Measurements from ENCODE around the gene FXYD3.
A peak's percentile ranks its signal among the peaks of the same experiment; 100 is the strongest.

Gene FXYD3

DNA sequence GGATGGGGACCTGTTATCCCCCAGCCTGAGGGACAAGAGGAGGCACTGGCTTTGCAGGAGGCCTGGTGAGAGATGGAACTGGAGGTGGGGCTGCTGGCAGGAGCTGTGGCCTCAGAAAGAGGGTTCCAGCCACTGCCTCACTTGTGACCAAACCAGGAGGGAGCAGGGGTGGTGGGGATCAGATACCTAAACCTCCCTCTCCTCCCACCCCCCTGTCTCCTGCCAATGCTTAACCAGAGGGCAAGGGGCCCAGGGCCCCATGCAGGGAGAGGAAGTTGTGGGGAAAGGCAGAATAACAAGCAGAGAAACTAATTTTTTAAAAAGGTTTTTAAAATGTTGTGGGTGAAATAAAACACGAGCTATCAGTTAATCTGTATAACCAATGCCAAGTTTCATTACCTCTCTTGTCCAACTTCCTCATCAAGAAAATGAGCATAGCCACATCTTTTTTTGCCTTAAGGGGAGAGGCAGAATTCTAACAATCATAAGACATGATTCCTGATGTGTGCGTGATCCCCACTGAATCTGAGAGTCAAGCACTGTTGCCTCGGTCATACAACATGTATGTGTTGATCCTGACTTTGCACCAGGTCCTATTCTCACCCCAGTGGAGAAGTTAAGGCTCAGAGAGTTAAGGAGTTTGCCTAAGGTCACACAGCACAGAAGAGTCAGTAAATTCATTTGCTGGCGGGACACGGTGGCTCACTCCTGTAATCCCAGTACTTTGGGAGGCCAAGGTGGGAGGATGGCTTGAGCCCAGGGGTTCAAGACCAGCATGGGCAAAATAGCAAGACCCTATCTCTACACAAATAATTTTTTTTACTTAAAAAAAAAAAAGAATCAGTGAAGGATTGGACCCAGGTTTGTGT lies 51.9 kb downstream of the FXYD3 start:
- H3K36me3 ChIP-seq: peaks cover 84 to 97% (median 97%) of the 10 kb centered on the region in 11 experiments
- peaks cover 40 to 54% (median 46%) of the 10 kb centered on the region in 11 experiments for H3K9me3 ChIP-seq (replicated peaks in 1 of 11)
- H4K20me1 ChIP-seq: peaks cover 0 to 50% (median 10%) of the 10 kb centered on the region in 11 experiments; a peak in 11 of 22 replicates
- peaks cover 9 to 32% (median 15%) of the 10 kb centered on the region in 10 experiments; a peak in 16 of 20 replicates for H3K4me1 ChIP-seq
- TF ChIP-seq Cebpa-rat (IDR thresholded peaks at IDR 0.05): no peak
- H3K9ac ChIP-seq: peak overlapping the region in 6 of 11 experiments; percentile 7 to 42 (median 18); a peak in 4 of 22 replicates
- peak overlapping the region in 5 of 11 experiments; percentile 9 to 38 (median 14); a peak in 4 of 22 replicates for H3K27ac ChIP-seq
- H3K4me2 ChIP-seq: peak overlapping the region in 9 of 11 experiments; percentile 2 to 79 (median 32); a peak in 11 of 22 replicates
- H3K27me3 ChIP-seq: no peaks in the 10 kb centered on the region
- H3K4me3 ChIP-seq: no peak overlapping the region

- Histone ChIP-seq H3K4me3 (no peak overlapping the region), H3K4me1 (peaks cover 9 to 32% (median 15%) of the 10 kb centered on the region in 10 experiments; a peak in 16 of 20 replicates), H3K4me2 (peak overlapping the region in 1 of 11 experiments; percentile 79; a peak in 2 of 22 replicates), H3K36me3 (peaks cover 81 to 97% (median 95%) of the 10 kb centered on the region in 11 experiments), H3K27ac (no peak overlapping the region), H4K20me1 (peaks cover 0 to 48% (median 10%) of the 10 kb centered on the region in 11 experiments; a peak in 10 of 22 replicates), H3K9me3 (replicated peaks in 1 of 11) (peaks cover 34 to 51% (median 42%) of the 10 kb centered on the region in 11 experiments), H3K9ac (no peak overlapping the region), H3K27me3 (no peaks in the 10 kb centered on the region)
- TF ChIP-seq Cebpa-rat (IDR thresholded peaks at IDR 0.05): no peak
Observed at GRCh38 chr19:35168196-35168595, 52.6 kb downstream of the FXYD3 start.

DNA sequence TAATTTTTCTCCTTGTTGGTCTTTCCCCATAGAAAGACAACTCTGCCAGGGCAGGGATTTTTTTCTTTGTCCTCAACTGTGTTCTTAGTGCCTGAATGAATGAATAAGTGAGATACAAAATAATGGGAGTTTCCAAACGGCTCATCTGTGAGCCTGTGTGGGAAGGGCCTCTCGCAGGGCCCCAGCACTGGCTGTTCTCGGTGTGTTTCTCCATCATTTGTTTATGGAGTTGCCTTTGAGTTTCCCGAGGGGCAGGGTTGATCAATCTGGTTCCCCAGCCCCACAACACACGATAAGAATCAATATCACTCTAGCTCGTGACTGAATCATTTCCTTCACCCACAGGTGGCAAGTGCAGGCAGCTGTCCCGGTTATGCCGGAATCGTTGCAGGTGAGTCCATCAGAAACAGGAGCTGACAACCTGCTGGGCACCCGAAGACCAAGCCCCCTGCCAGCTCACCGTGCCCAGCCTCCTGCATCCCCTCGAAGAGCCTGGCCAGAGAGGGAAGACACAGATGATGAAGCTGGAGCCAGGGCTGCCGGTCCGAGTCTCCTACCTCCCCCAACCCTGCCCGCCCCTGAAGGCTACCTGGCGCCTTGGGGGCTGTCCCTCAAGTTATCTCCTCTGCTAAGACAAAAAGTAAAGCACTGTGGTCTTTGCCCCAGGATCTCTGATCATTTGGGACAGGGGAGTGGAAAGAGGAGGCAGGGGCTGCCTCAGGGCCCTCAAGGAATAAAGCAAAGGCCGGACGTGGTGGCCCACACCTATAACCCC lies 53.8 kb downstream of the FXYD3 start:
- TF ChIP-seq Cebpa-rat (IDR thresholded peaks at IDR 0.05): no peak
- no peak overlapping the region for H3K27ac ChIP-seq
- no peak overlapping the region for H3K4me3 ChIP-seq
- peaks cover 69 to 85% (median 83%) of the 10 kb centered on the region in 11 experiments for H3K36me3 ChIP-seq
- peaks cover 9 to 32% (median 15%) of the 10 kb centered on the region in 10 experiments; a peak in 16 of 20 replicates for H3K4me1 ChIP-seq
- H3K9ac ChIP-seq: no peak overlapping the region
- no peaks in the 10 kb centered on the region for H3K27me3 ChIP-seq
- no peak overlapping the region for H3K4me2 ChIP-seq
- peaks cover 0 to 40% (median 10%) of the 10 kb centered on the region in 11 experiments; a peak in 10 of 22 replicates for H4K20me1 ChIP-seq
- peaks cover 22 to 39% (median 30%) of the 10 kb centered on the region in 11 experiments for H3K9me3 ChIP-seq (replicated peaks in 1 of 11)

DNA sequence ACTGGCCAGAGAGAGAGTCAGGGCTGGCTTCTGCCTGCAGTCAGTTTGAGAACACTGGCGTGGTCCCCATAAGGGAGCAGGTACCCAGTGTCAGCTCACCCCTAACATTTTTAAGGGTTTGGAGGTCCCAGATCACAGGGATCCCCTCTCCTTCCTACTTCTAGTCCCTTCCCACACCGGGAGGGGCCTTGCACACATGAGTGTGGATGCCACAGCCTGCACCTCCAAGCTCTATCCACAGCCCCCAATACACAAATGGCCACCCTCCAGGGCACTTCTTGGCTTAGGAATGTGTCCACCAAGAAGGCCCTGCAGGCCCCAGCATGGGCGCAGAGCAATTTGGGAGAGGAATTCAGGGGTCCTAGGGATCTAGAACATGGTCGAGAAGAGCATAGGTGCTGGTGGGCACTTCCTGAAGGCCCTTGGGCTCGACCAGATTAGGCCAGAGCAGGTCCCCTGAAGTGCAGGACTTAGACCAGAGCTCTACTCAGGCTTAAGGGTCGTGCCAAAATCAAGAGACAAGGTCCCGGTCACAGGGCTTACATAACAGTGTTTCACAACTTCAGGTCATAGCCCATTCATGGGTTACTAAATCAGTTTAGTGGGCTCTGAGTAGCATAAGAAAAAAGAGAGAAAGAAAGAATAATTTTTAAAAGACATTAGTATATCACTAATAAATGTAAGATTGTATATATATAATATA lies 54.9 kb downstream of the FXYD3 start:
- no peak for TF ChIP-seq Cebpa-rat (IDR thresholded peaks at IDR 0.05)
- peaks cover 11 to 28% (median 19%) of the 10 kb centered on the region in 11 experiments for H3K9me3 ChIP-seq (replicated peaks in 1 of 11)
- H3K9ac ChIP-seq: no peak overlapping the region
- peaks cover 0 to 37% (median 10%) of the 10 kb centered on the region in 11 experiments; a peak in 10 of 22 replicates for H4K20me1 ChIP-seq
- H3K36me3 ChIP-seq: peaks cover 58 to 74% (median 72%) of the 10 kb centered on the region in 11 experiments
- H3K27me3 ChIP-seq: no peaks in the 10 kb centered on the region
- H3K27ac ChIP-seq: no peak overlapping the region
- H3K4me3 ChIP-seq: no peak overlapping the region
- no peak overlapping the region for H3K4me2 ChIP-seq
- H3K4me1 ChIP-seq: peaks cover 9 to 33% (median 16%) of the 10 kb centered on the region in 10 experiments; a peak in 16 of 20 replicates

DNA sequence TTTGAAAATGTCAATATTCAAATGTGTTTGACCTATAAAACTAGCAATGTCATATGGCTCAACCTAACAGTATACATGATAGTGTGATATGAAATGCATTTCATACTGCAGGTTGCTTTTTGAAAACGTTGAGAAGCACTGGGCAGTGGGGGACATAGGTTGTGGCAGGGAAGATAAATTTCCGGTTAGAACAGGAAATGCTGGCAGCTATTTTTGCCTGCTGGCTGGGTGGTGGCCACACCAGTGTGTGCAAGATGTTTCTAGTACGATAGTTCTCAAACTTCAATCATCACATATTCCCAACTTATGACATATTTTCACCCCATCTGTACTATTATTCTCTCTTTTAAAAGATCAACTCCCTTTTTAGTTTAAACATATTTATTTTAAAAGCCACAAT lies 56.1 kb downstream of the FXYD3 start:
- H3K27ac ChIP-seq: no peak overlapping the region
- H3K4me1 ChIP-seq: peaks cover 7 to 27% (median 14%) of the 10 kb centered on the region in 10 experiments; a peak in 16 of 20 replicates
- peaks cover 46 to 62% (median 60%) of the 10 kb centered on the region in 11 experiments for H3K36me3 ChIP-seq
- H3K9me3 ChIP-seq (replicated peaks in 1 of 11): peaks cover 0 to 17% (median 7%) of the 10 kb centered on the region in 11 experiments; a peak in 11 of 22 replicates
- no peak overlapping the region for H3K4me2 ChIP-seq
- TF ChIP-seq Cebpa-rat (IDR thresholded peaks at IDR 0.05): no peak
- no peaks in the 10 kb centered on the region for H3K27me3 ChIP-seq
- no peak overlapping the region for H3K9ac ChIP-seq
- no peak overlapping the region for H3K4me3 ChIP-seq
- peaks cover 0 to 28% (median 7%) of the 10 kb centered on the region in 11 experiments; a peak in 10 of 22 replicates for H4K20me1 ChIP-seq

All from BLaER1 treated with 17β-estradiol and CSF1 and Interleukin-3, amounts not matched to agents 10 nM and 100 nM (cell line).